ENCODE results near the gene HRK. TPM values are rescaled to one million over a fixed set of nuclear protein-coding genes. Genes with fewer than 3 reads are reported as not detected.

Gene HRK
- total RNA-seq, 4 donors from 2014 or later, result not detected

DNA sequence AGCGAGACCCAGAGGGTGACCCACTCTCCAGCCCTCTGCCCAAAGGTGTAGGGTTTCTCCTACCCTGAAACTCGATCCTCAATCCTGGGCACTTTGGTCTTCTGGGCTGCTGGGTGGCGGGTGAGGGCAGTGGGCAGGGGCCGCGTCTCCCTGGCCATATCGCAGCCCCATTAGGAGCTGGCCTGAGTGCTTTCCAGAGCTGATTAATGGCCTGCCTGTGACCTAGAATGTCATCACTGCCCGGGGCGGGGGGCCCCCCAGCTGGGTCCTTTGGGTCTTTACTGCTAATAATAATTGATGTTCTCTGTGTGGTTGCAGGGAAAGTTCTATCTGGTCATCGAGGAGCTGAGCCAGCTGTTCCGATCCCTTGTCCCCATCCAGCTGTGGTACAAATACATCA lies 47.8 kb downstream of the HRK start:
- no peak overlapping the region for H3K4me3 ChIP-seq
- TF ChIP-seq POLR2A (IDR thresholded peaks at IDR 0.05) (no peak), CTCF (IDR thresholded peaks at IDR 0.05) (no peak)
- no peak overlapping the region for H3K27ac ChIP-seq
- no peaks in the 10 kb centered on the region for H3K36me3 ChIP-seq
- H3K9me3 ChIP-seq, result no peaks in the 10 kb centered on the region
- DNase-seq, result no peak
- no peaks in the 10 kb centered on the region for H3K27me3 ChIP-seq
- no peaks in the 10 kb centered on the region for H3K4me1 ChIP-seq

GRCh38 chr12:116832353-116832752 lies 48.9 kb downstream of the HRK start:
- Histone ChIP-seq H3K27ac (no peak overlapping the region), H3K9me3 (no peaks in the 10 kb centered on the region), H3K4me3 (no peak overlapping the region), H3K36me3 (no peaks in the 10 kb centered on the region), H3K27me3 (no peaks in the 10 kb centered on the region), H3K4me1 (no peaks in the 10 kb centered on the region)
- DNase-seq, result no peak
- TF ChIP-seq CTCF (IDR thresholded peaks at IDR 0.05) (no peak), POLR2A (IDR thresholded peaks at IDR 0.05) (no peak)

DNA sequence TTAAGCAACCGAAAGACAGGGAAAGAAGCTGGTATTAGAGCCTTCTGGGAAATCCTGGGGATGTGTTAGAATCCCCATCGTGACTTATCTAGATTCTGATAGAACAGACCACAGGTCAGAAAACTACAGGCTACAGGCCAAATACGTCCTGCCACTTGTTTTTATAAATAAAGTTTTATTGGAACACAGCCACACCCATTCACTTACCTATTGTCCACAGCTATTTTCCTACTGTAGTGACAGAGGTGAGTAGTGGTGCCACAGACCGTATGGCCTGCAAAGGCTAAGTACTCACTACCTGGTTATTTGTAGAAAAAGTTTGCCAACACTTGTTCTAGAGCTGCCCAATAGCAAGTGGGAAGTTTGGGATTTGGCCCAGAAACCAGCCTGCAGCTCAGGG lies 53.8 kb downstream of the HRK start:
- Histone ChIP-seq H3K36me3 (no peaks in the 10 kb centered on the region), H3K9me3 (peaks cover 0 to 6% (median 0%) of the 10 kb centered on the region in 4 donors), H3K4me3 (no peak overlapping the region), H3K27me3 (no peaks in the 10 kb centered on the region), H3K4me1 (no peaks in the 10 kb centered on the region), H3K27ac (no peak overlapping the region)
- TF ChIP-seq POLR2A (IDR thresholded peaks at IDR 0.05), result no peak
- no peak for TF ChIP-seq CTCF (IDR thresholded peaks at IDR 0.05)
- no peak for DNase-seq

DNA sequence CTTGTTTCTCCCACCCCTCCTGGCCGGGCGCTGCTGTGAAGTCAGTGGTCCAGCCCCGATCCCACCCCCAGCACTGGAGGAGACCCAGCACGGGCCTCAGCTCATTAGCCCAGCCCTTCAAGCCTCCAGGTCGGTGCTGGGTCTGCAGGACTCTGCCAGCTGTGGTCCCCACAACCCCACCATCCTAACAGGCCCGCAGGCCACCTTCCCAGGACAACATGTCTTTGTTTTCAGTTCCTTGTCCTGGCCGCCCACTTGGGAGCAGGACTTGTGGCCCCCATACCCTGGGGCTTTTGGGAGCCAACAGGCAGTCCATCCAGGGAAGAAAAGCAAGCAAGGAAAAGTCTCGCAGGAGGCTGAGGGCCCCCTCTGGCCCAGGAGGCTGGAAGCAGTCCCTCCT lies 60.0 kb downstream of the HRK start:
- Histone ChIP-seq H3K4me1 (peaks cover 0 to 8% (median 0%) of the 10 kb centered on the region in 4 donors), H3K9me3 (peaks cover 0 to 6% (median 0%) of the 10 kb centered on the region in 4 donors), H3K27me3 (no peaks in the 10 kb centered on the region), H3K36me3 (no peaks in the 10 kb centered on the region), H3K27ac (no peak overlapping the region), H3K4me3 (no peak overlapping the region)
- DNase-seq, result no peak
- no peak for TF ChIP-seq POLR2A (IDR thresholded peaks at IDR 0.05)
- TF ChIP-seq CTCF (IDR thresholded peaks at IDR 0.05), result no peak

DNA sequence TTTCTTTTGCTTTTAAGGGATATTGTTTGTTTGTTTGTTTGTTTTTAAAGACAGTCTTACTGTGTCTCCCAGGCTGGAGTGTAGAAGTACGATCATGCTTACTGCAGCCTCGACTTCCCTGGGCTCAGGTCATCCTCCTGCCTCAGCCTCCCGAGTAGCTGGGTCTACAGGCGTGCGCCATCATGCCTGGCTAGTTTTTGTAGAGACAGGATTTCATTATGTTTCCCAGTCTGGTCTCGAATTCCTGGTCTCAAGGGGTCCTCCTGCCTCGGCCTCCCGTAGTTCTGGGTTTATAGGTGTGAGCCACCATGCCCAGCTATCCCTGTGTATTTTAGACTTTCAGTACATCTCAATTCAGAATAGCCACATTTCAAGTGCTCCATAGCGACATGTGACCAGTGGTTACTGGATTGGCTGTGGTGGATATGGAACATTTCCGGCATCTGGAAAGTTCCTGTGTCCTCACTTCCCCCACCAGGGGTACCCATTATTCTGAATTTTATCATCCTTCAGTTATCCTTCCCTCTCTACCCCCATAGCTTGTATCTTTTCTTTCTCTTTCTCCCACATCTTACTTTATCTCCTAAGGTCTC lies 61.1 kb downstream of the HRK start:
- H3K4me1 ChIP-seq, result peaks cover 0 to 8% (median 0%) of the 10 kb centered on the region in 4 donors
- H3K4me3 ChIP-seq, result no peak overlapping the region
- DNase-seq, result no peak
- H3K9me3 ChIP-seq, result peaks cover 0 to 4% (median 0%) of the 10 kb centered on the region in 4 donors
- no peak for TF ChIP-seq POLR2A (IDR thresholded peaks at IDR 0.05)
- TF ChIP-seq CTCF (IDR thresholded peaks at IDR 0.05), result no peak
- H3K27me3 ChIP-seq, result no peaks in the 10 kb centered on the region
- no peaks in the 10 kb centered on the region for H3K36me3 ChIP-seq
- H3K27ac ChIP-seq, result peak overlapping the region in 1 of 4 donors; percentile 91

All from Peyer's patch (tissue), 4 donors.